ENCODE results near the gene MBP.

DNA sequence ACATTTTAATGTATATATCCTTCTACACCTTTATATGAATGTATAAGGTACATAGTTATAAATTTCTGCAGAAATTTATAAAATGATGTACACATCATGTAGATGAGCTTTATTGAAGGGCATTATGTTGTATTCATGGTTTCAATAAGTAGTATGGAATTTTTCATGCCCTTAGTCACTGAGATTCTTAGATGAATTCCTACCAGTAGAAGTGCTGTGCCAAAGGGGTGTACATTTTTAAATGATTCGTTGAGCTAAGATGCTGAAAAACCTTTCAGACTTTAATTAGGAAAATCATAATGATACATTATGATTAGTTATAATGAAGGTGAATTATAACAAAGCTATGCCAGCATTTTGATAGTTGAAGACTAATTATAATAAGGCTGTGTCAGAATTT, 195.0 kb downstream of the MBP start:
- TF ChIP-seq, protein P1, sequence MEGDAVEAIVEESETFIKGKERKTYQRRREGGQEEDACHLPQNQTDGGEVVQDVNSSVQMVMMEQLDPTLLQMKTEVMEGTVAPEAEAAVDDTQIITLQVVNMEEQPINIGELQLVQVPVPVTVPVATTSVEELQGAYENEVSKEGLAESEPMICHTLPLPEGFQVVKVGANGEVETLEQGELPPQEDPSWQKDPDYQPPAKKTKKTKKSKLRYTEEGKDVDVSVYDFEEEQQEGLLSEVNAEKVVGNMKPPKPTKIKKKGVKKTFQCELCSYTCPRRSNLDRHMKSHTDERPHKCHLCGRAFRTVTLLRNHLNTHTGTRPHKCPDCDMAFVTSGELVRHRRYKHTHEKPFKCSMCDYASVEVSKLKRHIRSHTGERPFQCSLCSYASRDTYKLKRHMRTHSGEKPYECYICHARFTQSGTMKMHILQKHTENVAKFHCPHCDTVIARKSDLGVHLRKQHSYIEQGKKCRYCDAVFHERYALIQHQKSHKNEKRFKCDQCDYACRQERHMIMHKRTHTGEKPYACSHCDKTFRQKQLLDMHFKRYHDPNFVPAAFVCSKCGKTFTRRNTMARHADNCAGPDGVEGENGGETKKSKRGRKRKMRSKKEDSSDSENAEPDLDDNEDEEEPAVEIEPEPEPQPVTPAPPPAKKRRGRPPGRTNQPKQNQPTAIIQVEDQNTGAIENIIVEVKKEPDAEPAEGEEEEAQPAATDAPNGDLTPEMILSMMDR (IDR thresholded peaks at IDR 0.05; ENCODE audit: low read length), result no peak
- TF ChIP-seq EZH2 (IDR thresholded peaks at IDR 0.05; ENCODE audit: borderline replicate concordance, low read length), result no peak
